Stimulated activated CD4-positive, alpha-beta T cell treated with anti-CD3 and anti-CD28 coated beads, TNF-alpha, amount 100 ng/mL, for 1 hour (primary cell): Measurements from ENCODE around the gene DHRS7C.

ENCODE experiments used
- DNase-seq, 3 donors: peaks; one replicate each; pipeline ENCODE4 v3.0.0-alpha.2; 2020; ENCODE audit warnings: low read depth in 3 of 3, low spot score in 1 of 3

The DHRS7C gene

GRCh38 chr17:9790889-9791876, at the start of gene DHRS7C:
TSS of gene DHRS7C (minus strand) at chr17:9791592. CDS start at chr17:9791284, 308 bp downstream.
- DNase-seq, result no peak

GRCh38 chr17:9839433-9839832, 48.0 kb upstream of the DHRS7C start:
- DNase-seq, result no peak

- no peak for DNase-seq
These were observed 46.4 kb upstream of the DHRS7C start for GRCh38 chr17:9837551-9838471.

GRCh38 chr17:9833922-9834321, 42.5 kb upstream of the DHRS7C start:
- DNase-seq, result no peak

GRCh38 chr17:9830711-9831110, 39.3 kb upstream of the DHRS7C start:
- DNase-seq, result no peak

GRCh38 chr17:9829343-9829742, 38.0 kb upstream of the DHRS7C start:
- DNase-seq, result no peak

GRCh38 chr17:9828296-9829295, 37.2 kb upstream of the DHRS7C start:
- DNase-seq, result no peak

- no peak for DNase-seq
These were observed 34.3 kb upstream of the DHRS7C start, which contains the start of gene GLP2R for GRCh38 chr17:9825641-9826150. TSS of gene GLP2R (plus strand) at chr17:9825924. CDS start at chr17:9826064, 140 bp downstream.

GRCh38 chr17:9824797-9825338, 33.5 kb upstream of the DHRS7C start:
- no peak for DNase-seq

- DNase-seq, result no peak
These were observed 32.7 kb upstream of the DHRS7C start for GRCh38 chr17:9824094-9824493.

- DNase-seq, result no peak
These were observed 30.5 kb upstream of the DHRS7C start, which contains the start of gene GSG1L2 for GRCh38 chr17:9821921-9822320. TSS of gene GSG1L2 (minus strand) at chr17:9822079. CDS start at chr17:9822071, 8 bp downstream.

- no peak for DNase-seq
These were observed 29.1 kb upstream of the DHRS7C start for GRCh38 chr17:9820448-9820847.

GRCh38 chr17:9818760-9819159, 27.4 kb upstream of the DHRS7C start:
- no peak for DNase-seq

- no peak for DNase-seq
These were observed 25.7 kb upstream of the DHRS7C start for GRCh38 chr17:9817086-9817485.

- DNase-seq, result no peak
These were observed 25.1 kb upstream of the DHRS7C start for GRCh38 chr17:9816472-9816871.

- no peak for DNase-seq
These were observed 23.0 kb upstream of the DHRS7C start for GRCh38 chr17:9814337-9814945.

- DNase-seq, result no peak
These were observed 21.8 kb upstream of the DHRS7C start for GRCh38 chr17:9813166-9813565.

GRCh38 chr17:9811537-9811936, 20.1 kb upstream of the DHRS7C start:
- no peak for DNase-seq

GRCh38 chr17:9811086-9811485, 19.7 kb upstream of the DHRS7C start:
- no peak for DNase-seq
